Gastroesophageal sphincter (tissue), 4 donors: ENCODE results near the gene HPCAL1. TPM values are rescaled to one million over a fixed set of nuclear protein-coding genes. Genes with fewer than 3 reads are reported as not detected.
A peak's percentile ranks its signal among the peaks of the same experiment; 100 is the strongest.

Experiments used
- ATAC-seq: fragments of 150-250 bp; one replicate; pipeline ENCODE4 v1.9.1; 2016; ENCODE audit warnings: mild to moderate bottlenecking, moderate library complexity
- H3K27ac ChIP-seq, 4 donors: fragments of 200-600 bp; sonication (generic) in 3 of 4; 1 replicate in 3 of 4; 2 replicates in 1 of 4; pipeline ENCODE4 v1.5.1; 2016 to 2019
- H3K27me3 ChIP-seq: fragments of 200-600 bp; sonication (generic); one replicate; pipeline ENCODE4 v1.5.1; 2019
- H3K36me3 ChIP-seq, 2 donors: fragments of 200-600 bp; sonication (generic); one replicate each; pipeline ENCODE4 v1.5.1; 2019; ENCODE audit warnings: control low read depth in 1 of 2
- H3K4me1 ChIP-seq, 3 donors: fragments of 200-600 bp; sonication (generic); 1 replicate in 2 of 3; 2 replicates in 1 of 3; pipeline ENCODE4 v1.5.1; 2016 to 2019; ENCODE audit warnings: control low read depth in 2 of 3
- H3K4me3 ChIP-seq, 2 donors: fragments of 200-600 bp; sonication (generic); one replicate each; pipeline ENCODE4 v1.5.1; 2019; ENCODE audit warnings: mild to moderate bottlenecking in 1 of 2, moderate library complexity in 1 of 2
- H3K9me3 ChIP-seq, 3 donors: fragments of 200-600 bp; sonication (generic); one replicate each; pipeline ENCODE4 v1.5.1; 2017 to 2019; ENCODE audit warnings: control low read depth in 2 of 3
- EP300 ChIP-seq: sonication (generic); formaldehyde crosslinking; IDR thresholded peaks from one replicate; pipeline ENCODE4 v1.6.1; 2017; ENCODE audit warnings: antibody characterized with exemption, mild to moderate bottlenecking
- POLR2A ChIP-seq, 2 donors: fragments of 450-650 bp; IDR thresholded peaks; one replicate each; pipeline ENCODE4 v1.6.1; 2017; ENCODE audit warnings: antibody characterized with exemption in 2 of 2, mild to moderate bottlenecking in 2 of 2, moderate library complexity in 1 of 2
- POLR2AphosphoS5 ChIP-seq: sonication (generic); formaldehyde crosslinking; IDR thresholded peaks from one replicate; pipeline ENCODE4 v1.6.1; 2017; ENCODE audit warnings: antibody characterized with exemption
- WGBS, 2 donors: methylation state at CpG; one replicate each; pipeline ENCODE4 v1.1.5; 2018; ENCODE audit warnings: low coverage in 1 of 2; 5-methylcytosine and 5-hydroxymethylcytosine counted together
- total RNA-seq, 4 donors: library from RNA; depleted of rRNA; stranded (reverse); fragments of >200 nt; gene quantifications; one replicate each; pipeline ENCODE4 v1.1.0, GENCODE V29; 2016
- TF ChIP-seq, protein P1 (sequence below), 4 experiments: fragments of 200-600 bp in 2 of 4; fragments of 450-650 bp in 2 of 4; sonication (generic) in 1 of 4; IDR thresholded peaks; one replicate each; pipeline ENCODE4 v1.5.1; 2017 to 2019; ENCODE audit warnings: antibody characterized with exemption in 4 of 4, mild to moderate bottlenecking in 2 of 4, moderate library complexity in 2 of 4

HPCAL1 gene
- total RNA-seq, 4 donors from 2014 or later = 17.0 to 42.1 (median 29.8) TPM

- 63 to 76% methylated on average over 4 to 5 of the region's 5 CpGs for WGBS, 2 donors
- Histone ChIP-seq H3K4me3 (no peak overlapping the region), H3K4me1 (peaks cover 0 to 28% (median 9%) of the 10 kb centered on the region in 3 donors), H3K27me3 (no peaks in the 10 kb centered on the region), H3K36me3 (no peaks in the 10 kb centered on the region), H3K27ac (no peak overlapping the region), H3K9me3 (no peaks in the 10 kb centered on the region)
- TF ChIP-seq POLR2AphosphoS5 (no peak), POLR2A (IDR thresholded peaks at IDR 0.05) (no peak), EP300 (no peak)
- TF ChIP-seq, protein P1, sequence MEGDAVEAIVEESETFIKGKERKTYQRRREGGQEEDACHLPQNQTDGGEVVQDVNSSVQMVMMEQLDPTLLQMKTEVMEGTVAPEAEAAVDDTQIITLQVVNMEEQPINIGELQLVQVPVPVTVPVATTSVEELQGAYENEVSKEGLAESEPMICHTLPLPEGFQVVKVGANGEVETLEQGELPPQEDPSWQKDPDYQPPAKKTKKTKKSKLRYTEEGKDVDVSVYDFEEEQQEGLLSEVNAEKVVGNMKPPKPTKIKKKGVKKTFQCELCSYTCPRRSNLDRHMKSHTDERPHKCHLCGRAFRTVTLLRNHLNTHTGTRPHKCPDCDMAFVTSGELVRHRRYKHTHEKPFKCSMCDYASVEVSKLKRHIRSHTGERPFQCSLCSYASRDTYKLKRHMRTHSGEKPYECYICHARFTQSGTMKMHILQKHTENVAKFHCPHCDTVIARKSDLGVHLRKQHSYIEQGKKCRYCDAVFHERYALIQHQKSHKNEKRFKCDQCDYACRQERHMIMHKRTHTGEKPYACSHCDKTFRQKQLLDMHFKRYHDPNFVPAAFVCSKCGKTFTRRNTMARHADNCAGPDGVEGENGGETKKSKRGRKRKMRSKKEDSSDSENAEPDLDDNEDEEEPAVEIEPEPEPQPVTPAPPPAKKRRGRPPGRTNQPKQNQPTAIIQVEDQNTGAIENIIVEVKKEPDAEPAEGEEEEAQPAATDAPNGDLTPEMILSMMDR (IDR thresholded peaks at IDR 0.05) = no peak
- ATAC-seq = peak; percentile 17
These were observed 86.9 kb downstream of the HPCAL1 start for GRCh38 chr2:10389573-10389972.

GRCh38 chr2:10390369-10390801 lies 87.7 kb downstream of the HPCAL1 start:
- no peak for TF ChIP-seq POLR2AphosphoS5
- no peak for TF ChIP-seq POLR2A (IDR thresholded peaks at IDR 0.05)
- TF ChIP-seq EP300 = no peak
- TF ChIP-seq, protein P1 (IDR thresholded peaks at IDR 0.05) = no peak
- Histone ChIP-seq H3K9me3 (no peaks in the 10 kb centered on the region), H3K27ac (no peak overlapping the region), H3K27me3 (no peaks in the 10 kb centered on the region), H3K4me1 (peaks cover 0 to 28% (median 9%) of the 10 kb centered on the region in 3 donors), H3K36me3 (no peaks in the 10 kb centered on the region), H3K4me3 (no peak overlapping the region)
- no peak for ATAC-seq
- WGBS, 2 donors = 31 to 32% methylated on average over 2 of the region's 6 CpGs

GRCh38 chr2:10392100-10392499 lies 89.4 kb downstream of the HPCAL1 start:
- Histone ChIP-seq H3K27ac (no peak overlapping the region), H3K36me3 (no peaks in the 10 kb centered on the region), H3K27me3 (no peaks in the 10 kb centered on the region), H3K4me3 (no peak overlapping the region), H3K9me3 (no peaks in the 10 kb centered on the region), H3K4me1 (peaks cover 0 to 28% (median 9%) of the 10 kb centered on the region in 3 donors)
- 94 to 100% methylated on average over 1 to 3 of the region's 5 CpGs for WGBS, 2 donors
- TF ChIP-seq POLR2A (IDR thresholded peaks at IDR 0.05) (no peak), POLR2AphosphoS5 (no peak)
- TF ChIP-seq, protein P1 (IDR thresholded peaks at IDR 0.05) = no peak
- ATAC-seq = no peak

- TF ChIP-seq POLR2AphosphoS5 = no peak
- TF ChIP-seq EP300 = no peak
- TF ChIP-seq, protein P1 (IDR thresholded peaks at IDR 0.05) = no peak
- TF ChIP-seq POLR2A (IDR thresholded peaks at IDR 0.05) = no peak
- 88% methylated on average over 5 of the region's 6 CpGs; no CpG with 5 or more reads in 1 of the 2 donors for WGBS, 2 donors
- H3K4me3 ChIP-seq = no peak overlapping the region
- peaks cover 0 to 29% (median 9%) of the 10 kb centered on the region in 3 donors for H3K4me1 ChIP-seq
- ATAC-seq = no peak
- no peaks in the 10 kb centered on the region for H3K27me3 ChIP-seq
- no peaks in the 10 kb centered on the region for H3K36me3 ChIP-seq
- H3K27ac ChIP-seq = peak overlapping the region in 1 of 4 donors; percentile 48
- H3K9me3 ChIP-seq = no peaks in the 10 kb centered on the region
These were observed 89.8 kb downstream of the HPCAL1 start for GRCh38 chr2:10392548-10392947.

DNA sequence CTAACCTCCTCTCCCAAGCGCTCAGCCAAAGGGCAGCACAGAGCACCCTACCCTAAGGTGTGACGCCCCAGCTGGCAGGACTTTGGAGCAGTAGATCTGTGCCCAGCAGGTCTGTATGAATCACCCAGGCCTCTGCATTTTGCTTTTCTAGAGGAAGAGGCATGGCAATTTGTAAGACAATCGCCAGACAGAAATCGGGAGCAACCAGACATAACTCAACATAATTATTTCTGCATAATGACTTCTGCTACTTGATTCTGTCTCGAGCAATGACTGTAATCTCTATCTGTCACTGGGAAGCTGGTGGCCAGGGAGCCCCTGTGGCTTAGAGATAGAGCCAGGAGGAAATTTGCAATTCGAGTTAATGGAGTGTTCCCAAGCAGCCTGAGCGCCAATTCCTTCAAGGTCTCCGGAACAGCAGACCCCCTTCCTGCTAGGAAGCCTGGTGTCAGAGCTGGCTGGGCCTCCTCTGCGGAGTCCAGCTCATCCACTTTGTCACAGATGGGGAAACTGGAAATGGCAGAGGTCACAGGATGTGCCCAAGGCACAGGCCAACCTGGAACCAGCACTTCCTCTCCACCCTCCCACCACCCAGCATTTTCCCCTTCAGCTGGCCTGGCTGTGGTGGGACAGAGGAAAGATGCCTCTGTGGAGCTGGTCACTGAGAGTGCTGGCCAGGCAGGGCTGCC lies 90.4 kb downstream of the HPCAL1 start:
- Histone ChIP-seq H3K36me3 (no peaks in the 10 kb centered on the region), H3K27ac (peak overlapping the region in 1 of 4 donors; percentile 48), H3K4me3 (no peak overlapping the region), H3K27me3 (no peaks in the 10 kb centered on the region), H3K4me1 (peaks cover 0 to 35% (median 9%) of the 10 kb centered on the region in 3 donors), H3K9me3 (no peaks in the 10 kb centered on the region)
- no peak for ATAC-seq
- TF ChIP-seq POLR2A (IDR thresholded peaks at IDR 0.05) (no peak), EP300 (no peak)
- TF ChIP-seq, protein P1 (IDR thresholded peaks at IDR 0.05) = no peak
- WGBS, 2 donors = 73% methylated on average over 5 of the region's 9 CpGs; no CpG with 5 or more reads in 1 of the 2 donors
